NT2/D1 (cell line): ENCODE data around the gene ITSN1.

ENCODE experiments used
- SUZ12 ChIP-seq: IDR thresholded peaks from 2 replicates; pipeline ENCODE4 v1.6.1; 2011; ENCODE audit not compliant: insufficient read length, insufficient read depth; ENCODE audit errors: extremely low read depth
- YY1 ChIP-seq: IDR thresholded peaks from 2 replicates; pipeline ENCODE4 v1.6.1; 2011; ENCODE audit not compliant: insufficient read length, insufficient read depth
- ZNF274 ChIP-seq: IDR thresholded peaks from 2 replicates; pipeline ENCODE4 v1.6.1; 2011; ENCODE audit warnings: mild to moderate bottlenecking, low read depth, low read length

- TF ChIP-seq ZNF274: no peak
- no peak for TF ChIP-seq SUZ12
- no peak for TF ChIP-seq YY1
Measured at GRCh38 chr21:33770542-33770941, 128.2 kb downstream of the ITSN1 start.
